Measurements from ENCODE around the gene COL1A2. TPM values are rescaled to one million over a fixed set of nuclear protein-coding genes. Genes with fewer than 3 reads are reported as not detected.
A peak's percentile ranks its signal among the peaks of the same experiment; 100 is the strongest.

COL1A2 gene
- 321 TPM for total RNA-seq
- long read RNA-seq, partial matches to known transcripts = 203 of 921 reads
- long read RNA-seq, other reads (novel, unspliced or antisense) = 716 of 921 reads

DNA sequence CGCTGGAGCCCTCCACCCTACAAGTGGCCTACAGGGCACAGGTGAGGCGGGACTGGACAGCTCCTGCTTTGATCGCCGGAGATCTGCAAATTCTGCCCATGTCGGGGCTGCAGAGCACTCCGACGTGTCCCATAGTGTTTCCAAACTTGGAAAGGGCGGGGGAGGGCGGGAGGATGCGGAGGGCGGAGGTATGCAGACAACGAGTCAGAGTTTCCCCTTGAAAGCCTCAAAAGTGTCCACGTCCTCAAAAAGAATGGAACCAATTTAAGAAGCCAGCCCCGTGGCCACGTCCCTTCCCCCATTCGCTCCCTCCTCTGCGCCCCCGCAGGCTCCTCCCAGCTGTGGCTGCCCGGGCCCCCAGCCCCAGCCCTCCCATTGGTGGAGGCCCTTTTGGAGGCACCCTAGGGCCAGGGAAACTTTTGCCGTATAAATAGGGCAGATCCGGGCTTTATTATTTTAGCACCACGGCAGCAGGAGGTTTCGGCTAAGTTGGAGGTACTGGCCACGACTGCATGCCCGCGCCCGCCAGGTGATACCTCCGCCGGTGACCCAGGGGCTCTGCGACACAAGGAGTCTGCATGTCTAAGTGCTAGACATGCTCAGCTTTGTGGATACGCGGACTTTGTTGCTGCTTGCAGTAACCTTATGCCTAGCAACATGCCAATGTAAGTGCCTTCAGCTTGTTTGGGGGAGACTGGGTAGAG lies at the start of gene COL1A2:
Gene COL1A2 (plus strand): TSS at position 459 of the 704 bp plus-strand sequence. CDS start 137 bp downstream, at position 596.
- peak within 1 kb of the TSS; percentile 85 for H3K27ac ChIP-seq
- peak within 1 kb of the TSS; percentile 57 for H3K4me3 ChIP-seq
- TF ChIP-seq, protein P1, sequence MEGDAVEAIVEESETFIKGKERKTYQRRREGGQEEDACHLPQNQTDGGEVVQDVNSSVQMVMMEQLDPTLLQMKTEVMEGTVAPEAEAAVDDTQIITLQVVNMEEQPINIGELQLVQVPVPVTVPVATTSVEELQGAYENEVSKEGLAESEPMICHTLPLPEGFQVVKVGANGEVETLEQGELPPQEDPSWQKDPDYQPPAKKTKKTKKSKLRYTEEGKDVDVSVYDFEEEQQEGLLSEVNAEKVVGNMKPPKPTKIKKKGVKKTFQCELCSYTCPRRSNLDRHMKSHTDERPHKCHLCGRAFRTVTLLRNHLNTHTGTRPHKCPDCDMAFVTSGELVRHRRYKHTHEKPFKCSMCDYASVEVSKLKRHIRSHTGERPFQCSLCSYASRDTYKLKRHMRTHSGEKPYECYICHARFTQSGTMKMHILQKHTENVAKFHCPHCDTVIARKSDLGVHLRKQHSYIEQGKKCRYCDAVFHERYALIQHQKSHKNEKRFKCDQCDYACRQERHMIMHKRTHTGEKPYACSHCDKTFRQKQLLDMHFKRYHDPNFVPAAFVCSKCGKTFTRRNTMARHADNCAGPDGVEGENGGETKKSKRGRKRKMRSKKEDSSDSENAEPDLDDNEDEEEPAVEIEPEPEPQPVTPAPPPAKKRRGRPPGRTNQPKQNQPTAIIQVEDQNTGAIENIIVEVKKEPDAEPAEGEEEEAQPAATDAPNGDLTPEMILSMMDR (IDR thresholded peaks at IDR 0.05) = no peak
- intact Hi-C loops (cut with DNase I) = loop anchor here (10.0 kb wide), 1 partner anchor 100 kb away; no protein-coding TSS in a partner anchor
- no peaks in the 10 kb centered on the region for H3K4me1 ChIP-seq
- ATAC-seq (peak; percentile 77), DNase-seq (peak; percentile 71)
- H3K9me3 ChIP-seq = no peaks in the 10 kb centered on the region
- H3K36me3 ChIP-seq = peaks cover under 1% of the 10 kb centered on the region
- no peaks in the 10 kb centered on the region for H3K27me3 ChIP-seq

DNA sequence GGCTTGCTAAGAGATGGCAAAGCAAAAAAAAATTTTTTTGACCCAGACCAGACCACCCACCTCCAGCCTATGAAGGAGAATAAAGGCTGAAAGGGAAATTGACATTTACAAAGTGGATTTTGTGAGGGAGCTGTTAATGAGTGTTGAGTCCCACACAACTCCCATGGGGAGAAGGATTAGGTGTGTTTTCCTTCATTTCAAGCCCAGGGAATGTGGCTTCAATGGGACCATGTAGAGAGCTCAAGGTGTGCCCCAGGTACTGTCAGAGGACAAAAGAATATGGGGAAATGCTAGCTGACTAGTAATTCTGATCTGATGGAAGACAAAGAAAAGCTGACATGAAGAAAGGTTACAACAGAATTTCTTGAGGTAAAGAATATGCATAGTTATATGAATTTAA lies 48.8 kb upstream of the COL1A2 start:
- ATAC-seq = no peak
- no peak for DNase-seq
- no peak overlapping the region for H3K4me3 ChIP-seq
- intact Hi-C loops (cut with DNase I) = no loop called here
- H3K4me1 ChIP-seq = no peaks in the 10 kb centered on the region
- no peaks in the 10 kb centered on the region for H3K9me3 ChIP-seq
- H3K27ac ChIP-seq = no peak overlapping the region
- H3K36me3 ChIP-seq = no peaks in the 10 kb centered on the region
- TF ChIP-seq, protein P1 (IDR thresholded peaks at IDR 0.05) = no peak
- H3K27me3 ChIP-seq = no peaks in the 10 kb centered on the region

DNA sequence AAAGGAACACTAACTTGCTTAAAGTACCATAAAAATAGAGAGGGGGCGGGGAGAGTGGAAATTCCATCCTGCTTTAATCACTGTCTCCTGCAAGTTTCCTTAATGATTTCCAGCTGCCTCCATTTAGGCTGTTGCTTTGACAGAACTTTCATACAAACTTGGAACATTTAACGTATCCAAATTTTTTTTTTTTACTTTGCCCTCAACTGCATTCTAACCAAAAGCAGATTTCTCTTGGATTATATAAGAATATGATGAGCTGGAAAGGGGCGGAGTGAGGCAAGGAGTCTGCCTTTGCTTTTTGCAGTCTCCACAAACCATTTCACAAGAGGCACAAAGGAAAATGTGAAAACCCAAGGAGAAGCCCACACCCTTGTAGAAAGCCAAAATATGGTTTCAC lies 46.6 kb upstream of the COL1A2 start:
- no peaks in the 10 kb centered on the region for H3K27me3 ChIP-seq
- H3K36me3 ChIP-seq = no peaks in the 10 kb centered on the region
- DNase-seq = no peak
- H3K27ac ChIP-seq = peak overlapping the region; percentile 44
- no peak overlapping the region for H3K4me3 ChIP-seq
- no peaks in the 10 kb centered on the region for H3K4me1 ChIP-seq
- no peaks in the 10 kb centered on the region for H3K9me3 ChIP-seq
- ATAC-seq = no peak
- TF ChIP-seq, protein P1 (IDR thresholded peaks at IDR 0.05) = no peak
- intact Hi-C loops (cut with DNase I) = no loop called here

DNA sequence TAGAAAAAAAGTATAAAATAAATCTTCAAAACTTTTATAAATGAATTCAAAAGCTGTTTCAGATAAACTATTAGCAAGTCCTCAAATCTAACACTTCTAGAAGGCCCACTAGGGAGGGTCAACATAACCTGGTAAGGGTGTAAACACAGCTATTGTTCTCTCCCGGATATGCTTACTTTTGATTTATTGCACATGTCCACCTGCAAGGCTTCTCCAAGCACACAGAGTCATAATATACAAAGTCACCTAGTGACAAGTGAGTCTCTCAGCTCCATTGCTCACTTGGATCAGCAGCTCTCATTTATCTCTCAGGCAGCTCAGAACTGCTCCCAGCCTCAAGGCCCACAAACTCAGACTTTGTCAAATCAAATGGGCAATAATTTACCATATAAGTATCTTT lies 44.0 kb upstream of the COL1A2 start:
- Histone ChIP-seq H3K27ac (no peak overlapping the region), H3K36me3 (no peaks in the 10 kb centered on the region), H3K4me3 (no peak overlapping the region), H3K27me3 (no peaks in the 10 kb centered on the region), H3K9me3 (no peaks in the 10 kb centered on the region), H3K4me1 (no peaks in the 10 kb centered on the region)
- TF ChIP-seq, protein P1 (IDR thresholded peaks at IDR 0.05) = no peak
- DNase-seq = no peak
- intact Hi-C loops (cut with DNase I) = no loop called here
- no peak for ATAC-seq

DNA sequence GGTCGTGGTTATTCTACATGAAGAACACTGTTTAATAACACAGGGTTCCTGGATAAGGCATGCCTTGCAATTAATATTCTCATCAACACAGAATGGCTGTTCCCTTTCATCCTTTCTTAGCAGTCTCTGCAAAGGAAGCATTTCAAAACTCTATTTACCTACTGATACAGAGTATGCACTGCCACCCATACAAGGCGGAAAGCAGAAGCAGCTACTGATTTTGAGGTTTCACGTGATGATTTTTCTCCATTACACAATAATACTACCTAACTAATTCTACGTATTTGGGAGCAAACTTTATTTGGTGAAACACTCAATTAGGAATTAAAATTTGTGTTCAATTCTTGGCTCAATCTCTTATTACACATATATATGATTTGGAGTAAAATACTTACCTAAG lies 43.0 kb upstream of the COL1A2 start:
- ATAC-seq (no peak), DNase-seq (no peak)
- intact Hi-C loops (cut with DNase I) = no loop called here
- TF ChIP-seq, protein P1 (IDR thresholded peaks at IDR 0.05) = no peak
- H3K27me3 ChIP-seq = no peaks in the 10 kb centered on the region
- no peaks in the 10 kb centered on the region for H3K36me3 ChIP-seq
- H3K9me3 ChIP-seq = no peaks in the 10 kb centered on the region
- H3K4me3 ChIP-seq = no peak overlapping the region
- H3K27ac ChIP-seq = no peak overlapping the region
- no peaks in the 10 kb centered on the region for H3K4me1 ChIP-seq
